ENCODE results near the gene FAT2.

The FAT2 gene

GRCh38 chr5:151631941-151632340 is 40.8 kb upstream of the FAT2 start:
- H3K4me3 ChIP-seq (ENCODE audit: low read depth, low read length): no peak overlapping the region
- TF ChIP-seq CTCF (IDR thresholded peaks at IDR 0.05; ENCODE audit: insufficient read depth, low read length, missing control alignments): no peak
- ChIA-PET POLR2A (no interaction called here), CTCF (no interaction called here)
- DNase-seq (ENCODE audit: low read depth, low spot score): no peak

- POLR2A ChIA-PET: no interaction called here
- no peak for TF ChIP-seq CTCF (IDR thresholded peaks at IDR 0.05; ENCODE audit: insufficient read depth, low read length, missing control alignments)
- CTCF ChIA-PET: interaction anchor here (0.7 to 3.0 kb wide), 2 partner anchors 8 to 22 kb away, joined by 3 to 10 read pairs; no protein-coding TSS in a partner anchor
- DNase-seq (ENCODE audit: low read depth, low spot score): no peak
- H3K4me3 ChIP-seq (ENCODE audit: low read depth, low read length): no peak overlapping the region
Observed at GRCh38 chr5:151630088-151630487, 39.0 kb upstream of the FAT2 start.

- H3K4me3 ChIP-seq (ENCODE audit: low read depth, low read length): no peak overlapping the region
- TF ChIP-seq CTCF (IDR thresholded peaks at IDR 0.05; ENCODE audit: insufficient read depth, low read length, missing control alignments): no peak
- CTCF ChIA-PET: interaction anchor here (1.1 to 3.0 kb wide), 3 partner anchors 24 to 115 kb away, joined by 3 to 10 read pairs (median 3); no protein-coding TSS in a partner anchor
- POLR2A ChIA-PET: no interaction called here
- peak; percentile 21 for DNase-seq (ENCODE audit: low read depth, low spot score)
Observed at GRCh38 chr5:151628112-151628823, 37.1 kb upstream of the FAT2 start.

- POLR2A ChIA-PET: no interaction called here
- no peak for TF ChIP-seq CTCF (IDR thresholded peaks at IDR 0.05; ENCODE audit: insufficient read depth, low read length, missing control alignments)
- no peak for DNase-seq (ENCODE audit: low read depth, low spot score)
- CTCF ChIA-PET: interaction anchor here (1.1 to 3.0 kb wide), 3 partner anchors 24 to 116 kb away, joined by 3 to 10 read pairs (median 3); no protein-coding TSS in a partner anchor
- no peak overlapping the region for H3K4me3 ChIP-seq (ENCODE audit: low read depth, low read length)
Observed at GRCh38 chr5:151627650-151628049, 36.5 kb upstream of the FAT2 start.

- no peak for TF ChIP-seq CTCF (IDR thresholded peaks at IDR 0.05; ENCODE audit: insufficient read depth, low read length, missing control alignments)
- no peak overlapping the region for H3K4me3 ChIP-seq (ENCODE audit: low read depth, low read length)
- CTCF ChIA-PET: no interaction called here
- no peak for DNase-seq (ENCODE audit: low read depth, low spot score)
- POLR2A ChIA-PET: no interaction called here
Observed at GRCh38 chr5:151625285-151625684, 34.2 kb upstream of the FAT2 start.

- no peak overlapping the region for H3K4me3 ChIP-seq (ENCODE audit: low read depth, low read length)
- POLR2A ChIA-PET: no interaction called here
- no peak for DNase-seq (ENCODE audit: low read depth, low spot score)
- CTCF ChIA-PET: no interaction called here
- TF ChIP-seq CTCF (IDR thresholded peaks at IDR 0.05; ENCODE audit: insufficient read depth, low read length, missing control alignments): no peak
Observed at GRCh38 chr5:151624476-151624875, 33.3 kb upstream of the FAT2 start.

Measured in AG04449 (cell line).